Ovary (tissue), 3 donors: Measurements from ENCODE around the gene CMTM7.

ENCODE experiments used
- CTCF ChIP-seq, 3 donors: fragments of 450-650 bp in 2 of 3; fragments of 200-600 bp in 1 of 3; IDR thresholded peaks; one replicate each; pipeline versions ENCODE4 v1.5.1 to v1.8.0; 2016 to 2022; ENCODE audit warnings: antibody characterized with exemption in 3 of 3, mild to moderate bottlenecking in 1 of 3
- EP300 ChIP-seq: sonication (generic); formaldehyde crosslinking; IDR thresholded peaks from one replicate; pipeline ENCODE4 v1.6.1; 2017; ENCODE audit warnings: antibody characterized with exemption
- POLR2A ChIP-seq: fragments of 450-650 bp; IDR thresholded peaks from one replicate; pipeline ENCODE4 v1.6.1; 2017; ENCODE audit warnings: antibody characterized with exemption, mild to moderate bottlenecking, moderate library complexity
- donor health status: DM: no; HTN: no; CAD: no.

GRCh38 chr3:32481791-32482631 lies 90.4 kb downstream of the CMTM7 start:
- TF ChIP-seq CTCF (IDR thresholded peaks at IDR 0.05) (no peak), POLR2A (no peak), EP300 (no peak)
